Fibroblast of peridontal ligament (primary cell): Measurements from ENCODE around the gene DLGAP5.
A peak's percentile ranks its signal among the peaks of the same experiment; 100 is the strongest.

Experiments
- DNase-seq: peaks from one replicate; pipeline ENCODE4 v3.0.0-alpha.2; 2010; ENCODE audit errors: extremely low read depth

Gene DLGAP5, protein sequence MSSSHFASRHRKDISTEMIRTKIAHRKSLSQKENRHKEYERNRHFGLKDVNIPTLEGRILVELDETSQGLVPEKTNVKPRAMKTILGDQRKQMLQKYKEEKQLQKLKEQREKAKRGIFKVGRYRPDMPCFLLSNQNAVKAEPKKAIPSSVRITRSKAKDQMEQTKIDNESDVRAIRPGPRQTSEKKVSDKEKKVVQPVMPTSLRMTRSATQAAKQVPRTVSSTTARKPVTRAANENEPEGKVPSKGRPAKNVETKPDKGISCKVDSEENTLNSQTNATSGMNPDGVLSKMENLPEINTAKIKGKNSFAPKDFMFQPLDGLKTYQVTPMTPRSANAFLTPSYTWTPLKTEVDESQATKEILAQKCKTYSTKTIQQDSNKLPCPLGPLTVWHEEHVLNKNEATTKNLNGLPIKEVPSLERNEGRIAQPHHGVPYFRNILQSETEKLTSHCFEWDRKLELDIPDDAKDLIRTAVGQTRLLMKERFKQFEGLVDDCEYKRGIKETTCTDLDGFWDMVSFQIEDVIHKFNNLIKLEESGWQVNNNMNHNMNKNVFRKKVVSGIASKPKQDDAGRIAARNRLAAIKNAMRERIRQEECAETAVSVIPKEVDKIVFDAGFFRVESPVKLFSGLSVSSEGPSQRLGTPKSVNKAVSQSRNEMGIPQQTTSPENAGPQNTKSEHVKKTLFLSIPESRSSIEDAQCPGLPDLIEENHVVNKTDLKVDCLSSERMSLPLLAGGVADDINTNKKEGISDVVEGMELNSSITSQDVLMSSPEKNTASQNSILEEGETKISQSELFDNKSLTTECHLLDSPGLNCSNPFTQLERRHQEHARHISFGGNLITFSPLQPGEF

DNA sequence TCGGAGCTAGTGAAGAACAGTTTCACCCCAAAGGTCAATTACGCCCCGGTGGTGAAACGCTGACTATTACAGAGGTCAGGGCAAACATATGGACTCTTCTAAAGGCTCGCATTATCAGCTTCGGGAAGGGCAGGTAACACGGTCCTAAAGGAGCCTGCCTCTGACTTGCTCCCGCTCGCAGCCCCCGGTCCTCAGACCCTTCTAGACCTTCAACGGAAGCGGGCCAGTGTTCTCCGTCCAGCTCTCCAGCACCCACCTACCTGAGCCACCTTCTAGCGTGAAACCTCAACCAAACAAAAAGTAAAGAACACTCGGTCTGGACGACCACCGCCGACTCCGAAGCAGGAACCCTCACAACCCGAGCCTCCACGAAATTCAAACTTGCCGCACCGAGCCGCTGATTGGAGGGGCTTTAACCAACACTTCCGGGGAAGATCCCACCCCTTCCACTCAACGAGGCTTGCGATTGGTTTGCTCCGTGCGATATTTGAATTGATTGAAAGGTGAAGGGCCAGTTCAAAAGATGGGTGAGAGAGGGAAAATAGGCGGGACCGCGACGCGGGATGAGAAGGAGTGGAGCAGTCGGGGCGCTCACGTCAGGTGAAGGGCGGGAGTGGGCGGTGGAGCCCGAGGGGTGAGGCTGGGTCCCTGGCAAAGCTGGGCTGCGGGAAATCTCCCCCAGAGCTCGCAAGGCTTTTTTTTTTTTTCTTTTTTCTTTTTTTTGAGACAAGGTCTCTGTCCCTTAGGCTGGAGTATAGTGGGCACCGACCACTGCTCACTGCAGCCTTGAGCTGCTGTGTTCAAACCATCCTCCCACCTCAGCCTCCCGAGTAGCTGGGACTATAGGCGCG is at the start of gene DLGAP5:
TSS of gene DLGAP5 (minus strand) at position 383 of the 851 bp plus-strand sequence. CDS start 2,406 bp downstream, outside the sequence.
- peak; percentile 96 for DNase-seq

DNA sequence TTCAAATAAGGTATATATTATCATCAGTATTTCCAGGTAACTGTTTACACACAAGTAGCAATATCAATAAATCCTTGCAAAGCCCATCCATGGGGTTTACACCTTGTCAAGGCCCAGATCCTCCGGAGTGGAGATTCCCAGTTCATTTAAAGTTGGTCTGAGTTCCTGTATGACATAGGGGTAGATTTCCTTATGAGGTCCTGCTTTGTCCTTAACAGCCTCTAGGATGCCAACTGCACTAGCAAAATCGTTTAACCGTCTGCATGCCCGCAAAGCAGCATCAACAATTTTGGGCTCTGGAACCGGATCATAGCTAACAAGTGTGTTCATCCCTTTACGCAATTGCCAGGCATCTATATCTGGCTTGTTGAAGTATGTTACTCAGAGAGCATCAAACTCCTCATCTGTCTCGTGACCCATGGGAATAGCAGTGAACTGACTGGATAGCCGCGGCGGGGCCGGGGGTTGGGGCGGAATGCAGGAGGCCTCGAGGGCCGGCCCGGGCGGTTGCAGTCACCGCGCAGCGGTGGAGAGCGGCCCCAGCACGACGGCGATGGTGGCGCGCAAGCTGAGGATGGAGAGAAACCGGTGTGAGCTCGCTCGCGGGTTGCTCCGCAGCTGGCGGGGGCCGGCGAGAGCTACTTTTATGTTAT is 49.3 kb upstream of the DLGAP5 start:
- peak; percentile 14 for DNase-seq

DNA sequence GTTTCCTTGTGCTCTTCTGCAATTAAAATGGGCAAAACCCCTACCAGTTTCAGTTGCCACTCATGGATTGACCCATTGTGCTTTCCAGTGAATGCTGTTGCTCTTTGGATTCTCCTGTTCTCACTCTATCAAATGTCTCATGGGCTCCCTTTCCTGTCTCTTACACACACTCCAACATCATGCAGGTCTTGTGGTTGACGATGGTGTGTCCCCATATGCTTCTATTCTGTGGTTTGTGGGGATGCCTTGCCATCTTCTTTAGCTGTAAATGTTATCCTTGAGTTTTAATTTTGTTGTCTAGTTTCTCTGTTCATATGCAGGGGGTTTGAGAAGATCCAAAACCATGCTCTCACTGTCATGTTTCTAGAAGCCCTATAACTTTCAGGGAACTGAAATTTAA is 47.9 kb upstream of the DLGAP5 start:
- DNase-seq, result no peak

DNA sequence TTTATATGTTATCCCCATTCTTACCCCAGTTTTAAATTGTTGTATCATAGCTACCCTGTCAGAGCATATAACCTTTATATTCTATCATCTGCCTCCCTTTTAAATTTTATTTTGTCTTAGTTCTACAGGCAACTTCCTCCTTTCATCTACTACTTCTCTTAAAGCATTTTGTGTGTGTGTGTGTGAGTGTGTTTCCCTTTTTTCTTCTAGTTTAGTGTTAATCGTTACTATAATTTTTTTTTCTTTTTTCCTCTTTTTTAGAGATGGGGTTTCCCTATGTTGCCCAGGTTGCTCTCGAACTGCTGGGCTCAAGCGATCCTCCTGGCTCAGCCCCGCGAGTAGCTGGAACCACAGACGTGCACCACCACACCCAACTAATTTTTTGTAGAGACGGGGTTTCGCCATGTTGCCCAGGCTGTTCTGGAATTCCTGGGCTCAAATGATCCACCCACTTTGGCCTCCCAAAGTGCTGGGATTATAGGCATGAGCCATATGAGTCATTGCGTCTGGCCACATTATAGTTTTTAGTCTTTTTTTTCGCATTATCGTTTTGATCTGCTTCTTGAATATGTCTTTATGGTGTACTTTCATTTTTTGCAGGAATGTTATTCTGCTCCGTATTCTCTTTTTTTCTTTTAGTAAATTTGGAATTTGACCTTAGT is 46.8 kb upstream of the DLGAP5 start:
- DNase-seq, result no peak

DNA sequence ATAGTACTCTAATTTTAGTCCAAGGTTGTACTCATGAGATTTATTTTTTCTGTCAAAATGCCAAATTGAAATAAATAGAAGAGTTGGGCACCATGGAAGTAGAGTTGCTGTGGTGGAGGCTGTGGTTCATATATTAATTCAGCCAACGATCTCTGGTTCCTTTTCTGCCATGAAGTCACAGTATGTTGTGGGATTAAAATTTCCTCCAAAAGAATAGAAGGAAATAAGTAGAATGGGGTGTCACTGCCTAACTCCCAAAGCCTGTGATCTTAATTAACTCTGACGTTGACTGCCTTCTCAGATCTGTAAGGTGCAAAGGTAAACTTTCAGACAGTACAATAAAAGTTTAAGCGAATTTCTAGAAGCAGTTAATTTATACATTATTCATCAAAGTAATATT is 42.2 kb upstream of the DLGAP5 start:
- DNase-seq, result no peak

DNA sequence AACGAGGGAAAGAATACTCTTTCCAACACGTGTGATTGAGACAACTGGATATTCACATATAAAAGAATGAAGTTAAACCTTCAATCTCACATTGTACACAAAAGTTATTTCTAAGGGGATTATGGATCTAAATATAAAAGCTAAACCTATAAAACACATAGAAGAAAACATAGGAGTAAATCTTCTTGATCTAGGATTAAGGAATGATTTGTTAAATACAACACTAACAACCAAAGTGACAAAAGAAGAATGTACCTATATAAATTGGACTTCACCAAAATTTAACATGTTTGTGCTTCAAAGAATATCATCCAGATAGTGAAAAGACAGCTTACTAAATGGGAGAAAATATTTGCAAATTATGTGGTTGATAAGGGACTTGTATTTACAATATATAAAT is 36.9 kb upstream of the DLGAP5 start:
- no peak for DNase-seq

DNA sequence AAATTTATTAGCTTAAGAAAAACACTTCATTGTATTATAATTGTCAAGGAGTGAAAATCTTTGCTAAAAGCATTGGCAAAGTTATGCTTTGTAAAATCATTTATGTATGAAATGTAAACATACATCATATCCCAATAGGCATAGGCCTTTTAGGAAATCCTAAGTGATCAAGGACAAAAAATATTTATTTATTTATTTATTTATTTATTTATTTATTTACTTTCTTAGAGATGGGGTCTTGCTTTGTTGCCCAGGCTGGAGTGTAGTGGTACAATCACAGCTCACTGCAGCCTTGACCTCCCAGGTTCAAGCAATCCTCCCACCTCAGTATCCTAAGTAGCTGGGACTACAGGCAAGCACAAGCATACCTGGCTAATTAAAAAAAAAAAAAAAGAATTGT is 32.0 kb upstream of the DLGAP5 start:
- DNase-seq, result no peak

DNA sequence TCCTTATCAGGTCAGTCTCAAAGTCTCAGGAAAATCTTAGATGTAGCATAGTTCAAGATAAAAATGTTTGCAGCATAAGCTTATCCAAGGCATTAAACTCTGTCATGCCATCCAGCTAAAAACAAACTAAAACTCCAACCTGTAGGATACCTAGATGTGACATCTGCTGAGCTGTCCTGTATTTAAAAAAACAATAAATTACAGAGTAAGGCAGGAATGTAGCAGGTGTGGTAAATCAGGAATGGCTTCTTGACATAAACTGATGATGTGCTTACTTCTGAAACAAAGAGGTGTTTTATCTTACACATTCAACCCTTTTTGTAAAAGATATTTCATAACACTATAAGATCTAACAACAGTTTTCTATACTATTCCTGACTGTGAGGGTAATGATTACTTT is 30.6 kb upstream of the DLGAP5 start:
- DNase-seq, result no peak

DNA sequence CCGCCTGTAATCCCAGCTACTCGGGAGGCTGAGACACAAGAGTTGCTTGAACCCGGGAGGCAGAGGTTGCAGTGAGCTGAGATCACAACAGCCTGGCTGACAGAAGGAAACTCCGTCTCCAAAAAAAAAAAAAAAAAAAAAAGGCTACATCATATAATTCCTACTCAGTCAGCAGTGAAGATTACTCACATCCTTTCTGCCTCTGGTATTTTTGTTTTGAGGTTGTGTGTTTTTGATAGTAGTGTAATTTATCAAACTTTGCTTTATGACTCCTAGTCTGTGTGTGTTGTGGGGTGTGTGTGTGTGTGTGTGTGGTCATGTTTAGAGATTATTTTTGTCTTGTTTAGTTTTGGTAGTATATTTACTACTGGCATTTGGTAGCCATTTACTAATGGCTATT is 29.8 kb upstream of the DLGAP5 start:
- DNase-seq, result peak; percentile 19

DNA sequence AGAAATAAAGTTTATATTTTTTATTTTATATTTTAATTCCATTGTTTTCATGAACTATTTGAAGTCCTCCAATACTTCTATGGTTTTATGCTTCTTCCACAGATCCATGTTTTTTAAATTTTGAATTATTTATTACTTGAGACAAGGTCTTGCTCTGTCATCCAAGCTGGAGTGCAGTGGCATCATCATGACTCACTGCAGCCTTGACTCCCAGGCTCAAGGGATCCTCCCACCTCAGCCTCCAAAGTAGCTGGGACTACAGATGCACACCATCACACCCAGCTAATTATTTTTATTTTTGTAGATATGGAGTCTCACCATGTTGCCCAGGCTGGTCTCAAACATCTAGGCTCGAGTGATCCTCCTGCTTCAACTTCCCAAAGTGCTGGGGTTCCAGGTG is 28.8 kb upstream of the DLGAP5 start:
- DNase-seq, result no peak

DNA sequence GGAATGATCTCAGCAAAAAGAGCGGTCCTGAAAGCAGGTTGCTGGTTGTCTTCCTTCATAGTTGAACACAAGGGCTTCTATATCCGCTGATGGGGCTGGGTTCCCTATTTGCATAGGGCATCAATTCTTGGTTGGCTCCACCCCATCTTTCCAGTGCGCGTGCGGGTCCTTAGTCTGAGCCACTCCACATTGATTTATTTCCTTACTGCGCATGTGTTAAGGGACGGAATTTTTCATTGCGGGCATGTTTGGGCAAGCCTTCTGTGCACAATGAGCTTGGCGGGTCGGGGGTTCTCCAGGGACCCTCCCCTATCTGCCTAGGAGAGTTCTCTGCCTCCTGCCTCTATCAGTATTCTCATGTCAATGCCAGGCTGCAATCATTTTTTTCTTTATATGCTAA is 21.2 kb upstream of the DLGAP5 start:
- no peak for DNase-seq

DNA sequence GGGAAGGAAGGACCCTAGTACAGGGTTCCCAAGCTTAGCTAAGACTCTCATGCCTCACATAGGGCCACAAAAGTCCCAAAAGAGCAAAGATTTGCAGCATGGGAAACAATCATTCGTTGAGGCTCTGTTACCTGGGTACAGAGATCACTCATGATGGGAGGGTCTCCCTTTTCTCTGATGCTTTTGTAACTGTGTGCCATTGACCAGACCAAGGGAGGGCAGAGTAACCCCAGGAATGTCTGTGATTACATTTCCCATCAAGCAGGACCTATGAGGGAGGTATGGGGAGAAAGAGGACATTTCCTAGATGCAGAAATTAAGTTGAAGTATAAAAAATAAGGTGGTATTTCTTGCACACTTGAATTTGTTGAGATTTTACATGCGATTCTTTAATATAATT is 16.4 kb upstream of the DLGAP5 start:
- no peak for DNase-seq

DNA sequence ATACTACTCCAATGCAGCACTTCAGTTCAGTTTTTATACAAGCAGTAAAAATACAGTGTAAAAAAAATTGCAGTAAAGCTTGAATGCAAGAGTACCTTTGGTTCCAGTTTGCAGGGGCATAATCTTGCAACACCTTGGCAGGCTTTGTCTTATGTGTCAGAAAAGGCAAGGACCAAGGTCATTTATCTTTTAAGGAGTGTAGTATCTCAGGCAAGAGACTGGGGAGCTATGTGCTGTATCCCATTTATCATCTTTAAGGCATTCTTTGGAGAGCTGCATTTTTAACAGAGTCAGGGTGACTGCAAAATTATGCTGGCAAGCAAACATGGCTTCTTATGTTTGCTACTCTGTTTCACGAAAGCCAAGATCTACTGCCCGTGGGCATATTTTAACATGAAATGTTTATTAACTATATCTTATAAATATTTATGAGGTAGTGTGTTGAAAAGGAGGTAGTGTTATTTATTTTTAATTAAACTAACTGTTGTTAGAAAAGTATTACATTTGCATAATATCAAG is 14.8 kb upstream of the DLGAP5 start:
- DNase-seq, result no peak

DNA sequence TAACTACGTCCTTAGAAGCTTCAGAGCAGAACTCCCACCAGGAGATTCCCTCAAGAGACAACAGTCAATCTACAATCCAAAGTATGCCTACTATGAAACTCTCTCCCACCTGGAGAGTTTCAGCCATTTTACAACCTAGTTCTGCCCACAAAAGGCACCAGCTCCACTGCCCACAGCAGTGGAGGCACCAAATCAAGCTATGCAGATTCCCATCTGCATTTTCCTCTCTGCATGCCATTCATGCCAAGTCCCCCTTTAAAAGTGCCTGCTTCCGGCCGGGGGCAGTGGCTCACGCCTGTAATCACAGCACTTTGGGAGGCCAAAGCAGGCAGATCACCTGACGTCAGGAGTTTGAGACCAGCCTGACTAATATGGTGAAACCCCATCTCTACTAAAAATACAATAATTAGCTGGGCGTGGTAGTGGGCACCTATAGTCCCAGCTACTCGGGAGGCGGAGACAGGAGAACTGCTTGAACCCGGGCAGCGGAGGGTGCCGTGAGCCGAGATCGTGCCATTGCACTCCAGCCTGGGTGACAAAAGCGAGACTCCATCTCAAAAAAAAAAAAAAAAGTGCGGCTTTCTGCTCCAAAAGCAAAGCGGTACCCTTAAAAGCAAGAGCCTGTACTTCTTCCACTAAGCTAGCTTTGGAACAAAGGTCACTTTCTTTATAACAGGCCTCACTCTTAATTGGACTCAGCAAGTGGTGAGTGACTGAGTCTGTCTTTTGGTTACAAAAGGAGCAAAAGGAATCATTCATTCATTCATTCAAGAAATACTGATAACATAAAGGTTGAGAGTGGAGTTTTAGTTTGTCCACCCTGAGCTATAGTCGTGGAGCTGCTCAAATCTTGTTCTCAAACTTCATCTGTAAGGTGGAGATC is 10.1 kb upstream of the DLGAP5 start:
- DNase-seq, result no peak

DNA sequence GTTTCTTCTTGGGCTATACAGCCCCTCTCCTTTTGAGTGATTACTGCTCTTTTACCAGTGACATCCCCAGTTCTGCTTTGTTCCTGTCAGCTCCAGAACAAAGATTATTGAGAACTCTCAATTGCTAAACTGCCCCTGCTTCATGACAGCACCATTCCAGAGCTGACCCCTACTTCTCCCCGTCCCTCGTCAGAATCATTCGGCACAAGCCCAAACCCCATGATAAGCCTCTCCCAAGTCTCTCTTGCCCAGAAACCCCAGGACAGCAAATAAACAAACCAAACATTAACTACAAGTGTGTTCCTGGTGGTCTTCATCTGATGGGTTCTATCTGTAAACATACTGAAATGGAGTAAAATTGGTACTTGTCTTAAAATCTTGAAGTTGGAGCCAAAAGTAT is 9.3 kb upstream of the DLGAP5 start:
- DNase-seq, result no peak

DNA sequence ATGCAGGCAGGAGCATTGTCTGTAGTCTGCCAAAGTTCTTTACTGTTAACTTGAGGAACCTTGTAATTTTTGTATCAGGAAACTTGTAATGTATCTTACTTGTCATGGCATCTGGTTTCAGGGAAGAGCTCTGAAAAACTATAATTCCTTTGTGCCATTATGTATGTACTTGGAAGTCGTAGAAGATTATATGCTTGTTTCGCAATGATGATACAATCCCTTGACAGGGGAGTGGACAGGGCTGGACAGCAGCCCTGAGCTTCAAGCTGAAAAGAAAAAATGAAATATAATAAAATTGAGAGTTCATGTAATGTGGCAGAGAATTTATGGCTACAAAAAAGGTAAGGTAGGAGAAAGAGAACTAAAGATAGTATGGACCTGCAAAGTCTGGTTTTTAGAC is 7.4 kb upstream of the DLGAP5 start:
- DNase-seq, result peak; percentile 43

DNA sequence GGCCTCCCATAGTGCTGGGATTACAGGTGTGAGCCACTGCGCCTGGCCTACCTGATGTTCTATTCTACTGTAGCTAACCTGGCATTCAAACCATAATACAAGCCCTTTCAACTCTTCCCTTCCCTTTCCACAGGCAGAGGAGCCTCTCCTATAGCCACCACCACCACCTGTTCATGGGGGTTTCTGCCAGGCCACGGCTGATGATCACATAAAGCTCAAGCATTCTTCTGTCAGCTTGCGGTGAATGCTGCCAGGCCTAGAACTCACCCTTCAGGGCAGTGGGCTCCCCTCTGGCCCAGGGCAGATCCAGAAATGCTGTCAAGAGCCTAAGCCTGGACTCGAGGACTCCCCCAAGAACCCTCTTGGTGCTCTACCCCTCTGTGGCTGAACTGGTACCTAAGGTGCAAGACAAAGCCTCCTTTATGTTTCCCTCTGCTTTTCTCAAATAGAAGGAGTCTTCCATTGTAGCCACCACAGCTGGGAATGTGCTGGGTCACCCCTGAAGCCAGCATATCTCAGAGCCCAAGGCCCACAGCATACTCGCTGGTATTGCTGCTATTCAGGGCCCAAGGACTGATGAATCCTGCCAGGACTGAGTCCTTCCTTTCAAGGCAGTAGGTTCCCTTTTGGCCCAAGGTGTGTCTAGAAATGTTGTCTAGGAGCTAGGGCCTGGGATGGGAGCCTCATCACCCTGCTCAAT is 3.4 kb upstream of the DLGAP5 start:
- DNase-seq, result no peak

DNA sequence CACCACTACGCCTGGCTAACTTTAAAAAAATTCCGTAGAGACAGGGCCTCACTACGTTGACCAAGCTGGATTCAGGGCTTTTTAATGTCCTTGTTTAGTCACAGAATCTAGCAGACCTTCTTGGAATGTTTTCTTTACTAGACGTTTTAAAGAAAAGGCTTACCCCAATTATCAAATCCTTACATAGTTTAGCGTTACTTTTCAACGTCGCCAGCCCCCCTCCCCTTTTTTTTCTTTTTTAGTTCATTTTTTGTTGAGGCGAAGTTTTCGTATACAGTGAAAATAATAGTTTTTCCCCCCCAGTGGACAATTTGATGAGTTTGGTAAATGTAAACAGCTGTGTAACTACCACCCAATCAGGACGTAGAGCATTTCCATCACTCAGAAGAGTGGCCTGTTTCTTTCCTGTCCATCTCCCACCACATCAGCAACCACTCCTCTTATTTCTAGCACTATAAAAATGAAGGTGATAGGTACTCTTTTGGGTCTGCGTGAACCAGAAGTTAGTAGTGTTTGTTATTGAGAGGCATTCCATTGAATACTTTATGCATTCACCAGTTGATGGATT is 753 bp upstream of the DLGAP5 start:
- no peak for DNase-seq

DNA sequence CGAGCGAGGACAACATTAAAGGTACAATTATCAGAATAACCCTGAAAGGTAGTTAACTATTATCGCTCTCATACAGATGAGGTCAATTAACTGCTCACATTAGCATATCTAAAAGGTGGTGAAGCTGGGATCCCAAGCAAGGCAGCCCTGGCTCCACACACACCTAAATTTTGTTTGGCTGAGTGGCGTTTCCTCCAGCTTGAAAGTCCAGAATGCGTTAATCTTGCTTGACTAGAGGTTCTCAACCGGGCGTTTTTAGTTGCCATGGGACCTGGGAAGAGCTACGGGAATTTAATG is 531 bp downstream of the DLGAP5 start:
- no peak for DNase-seq
